OCI-LY1 (cell line): Measurements from ENCODE around the gene LIPC.

ENCODE experiments used
- H2AFZ ChIP-seq: fragments of 200-600 bp; sonication (generic), shearing (Covaris generic); 2 replicates; pipeline ENCODE4 v1.6.0; 2014; ENCODE audit warnings: antibody characterized with exemption, mild to moderate bottlenecking, low read length
- H3F3A ChIP-seq: fragments of 200-600 bp; sonication (generic), shearing (Covaris generic); 2 replicates; pipeline ENCODE4 v1.6.0; 2014; ENCODE audit warnings: mild to moderate bottlenecking, antibody characterized with exemption, low read length, moderate library complexity; ENCODE audit not compliant: insufficient read depth
- H3K27ac ChIP-seq: fragments of 200-600 bp; sonication (generic); 2 replicates; pipeline ENCODE4 v1.5.1; 2014; ENCODE audit warnings: low read length, mixed run types, mild to moderate bottlenecking, low read depth; ENCODE audit not compliant: poor library complexity, severe bottlenecking
- H3K27me3 ChIP-seq: fragments of 200-600 bp; sonication (generic); 2 replicates; pipeline ENCODE4 v1.6.0; 2014; ENCODE audit warnings: antibody characterized with exemption, mild to moderate bottlenecking, low read length, moderate library complexity; ENCODE audit not compliant: insufficient read depth
- H3K36me3 ChIP-seq: fragments of 200-600 bp; sonication (generic); 2 replicates; pipeline ENCODE4 v1.6.1; 2014; ENCODE audit warnings: mild to moderate bottlenecking, antibody characterized with exemption, low read length, moderate library complexity, mixed read lengths; ENCODE audit not compliant: insufficient read depth
- H3K4me1 ChIP-seq: fragments of 200-600 bp; sonication (generic); 2 replicates; pipeline ENCODE4 v1.5.1; 2014; ENCODE audit warnings: mild to moderate bottlenecking, low read length, moderate library complexity; ENCODE audit not compliant: insufficient read depth, severe bottlenecking
- H3K4me2 ChIP-seq: fragments of 200-600 bp; sonication (generic), shearing (Covaris generic); 2 replicates; pipeline ENCODE4 v1.6.1; 2014; ENCODE audit warnings: low read length
- H3K4me3 ChIP-seq: fragments of 200-600 bp; sonication (generic); 2 replicates; pipeline ENCODE4 v1.5.1; 2014; ENCODE audit warnings: low read length, low read depth, mild to moderate bottlenecking, mixed read lengths; ENCODE audit not compliant: poor library complexity, severe bottlenecking
- H3K79me2 ChIP-seq: fragments of 200-600 bp; shearing (Covaris generic); 2 replicates; pipeline ENCODE4 v1.6.1; 2016; ENCODE audit warnings: mixed run types, low read length, mixed read lengths; ENCODE audit not compliant: insufficient read depth
- H3K9ac ChIP-seq: fragments of 200-600 bp; sonication (generic), shearing (Covaris generic); 2 replicates; pipeline ENCODE4 v1.6.1; 2014; ENCODE audit warnings: mild to moderate bottlenecking, low read length, mixed read lengths
- H3K9me2 ChIP-seq: fragments of 200-600 bp; sonication (generic), shearing (Covaris generic); 2 replicates; pipeline ENCODE4 v1.6.1; 2014; ENCODE audit warnings: low read depth, mild to moderate bottlenecking, low read length, mixed read lengths
- H3K9me3 ChIP-seq: fragments of 200-600 bp; shearing (Covaris generic); 2 replicates; pipeline ENCODE4 v1.6.1; 2014; ENCODE audit warnings: low read length, mixed read lengths
- H4K20me1 ChIP-seq: fragments of 200-600 bp; sonication (generic), shearing (Covaris generic); 2 replicates; pipeline ENCODE4 v1.6.0; 2016; ENCODE audit warnings: mild to moderate bottlenecking, low read length; ENCODE audit not compliant: insufficient read depth
- CTCF ChIP-seq: fragments of 200-600 bp; sonication (generic), shearing (Covaris generic); IDR thresholded peaks from 2 replicates; pipeline ENCODE4 v1.5.1; 2017; ENCODE audit warnings: mild to moderate bottlenecking, antibody characterized with exemption, low read length, moderate library complexity, mixed read lengths
- EZH2 ChIP-seq: fragments of 200-600 bp; sonication (generic), shearing (Covaris generic); IDR thresholded peaks from 2 replicates; pipeline ENCODE4 v1.8.0; 2017; ENCODE audit warnings: borderline replicate concordance, mixed run types, mild to moderate bottlenecking, antibody characterized with exemption, low read length, moderate library complexity, mixed read lengths

LIPC gene

GRCh38 chr15:58474741-58475323, 43.0 kb downstream of the LIPC start:
- Histone ChIP-seq H3K4me2 (0 out of 2 replicates have a peak overlapping the region, but pooled peaks have one; percentile 13), H3K27me3 (no peaks in the 10 kb centered on the region), H3K27ac (peak overlapping the region; percentile 93), H3K36me3 (no peaks in the 10 kb centered on the region), H3K4me3 (no peak overlapping the region), H3K9me3 (no peaks in the 10 kb centered on the region), H3K9me2 (no peaks in the 10 kb centered on the region), H4K20me1 (no peaks in the 10 kb centered on the region), H3K79me2 (no peaks in the 10 kb centered on the region), H2AFZ (no peak overlapping the region), H3K9ac (peak overlapping the region; percentile 43), H3F3A (no peaks in the 10 kb centered on the region), H3K4me1 (peaks cover 76% of the 10 kb centered on the region)
- TF ChIP-seq EZH2, result no peak
- no peak for TF ChIP-seq CTCF

- Histone ChIP-seq H3K9me3 (no peaks in the 10 kb centered on the region), H2AFZ (no peak overlapping the region), H3K4me1 (peaks cover 67% of the 10 kb centered on the region), H3K4me3 (no peak overlapping the region), H3K79me2 (no peaks in the 10 kb centered on the region), H3K4me2 (peak overlapping the region; percentile 57), H3K9ac (peak overlapping the region; percentile 62), H3K9me2 (no peaks in the 10 kb centered on the region), H3K27ac (peak overlapping the region; percentile 93), H3F3A (no peaks in the 10 kb centered on the region), H4K20me1 (no peaks in the 10 kb centered on the region), H3K36me3 (no peaks in the 10 kb centered on the region), H3K27me3 (no peaks in the 10 kb centered on the region)
- TF ChIP-seq EZH2 (no peak), CTCF (no peak)
These were observed 44.1 kb downstream of the LIPC start for GRCh38 chr15:58475573-58476524.

GRCh38 chr15:58476525-58477162, 44.9 kb downstream of the LIPC start:
- peak overlapping the region; percentile 57 for H3K4me2 ChIP-seq
- no peak for TF ChIP-seq CTCF
- TF ChIP-seq EZH2, result no peak
- no peaks in the 10 kb centered on the region for H3K27me3 ChIP-seq
- H3K9ac ChIP-seq, result peak overlapping the region; percentile 62
- H3K4me3 ChIP-seq, result peak overlapping the region; percentile 25
- H3K27ac ChIP-seq, result peak overlapping the region; percentile 93
- H3K9me2 ChIP-seq, result no peaks in the 10 kb centered on the region
- no peaks in the 10 kb centered on the region for H3K36me3 ChIP-seq
- no peak overlapping the region for H2AFZ ChIP-seq
- no peaks in the 10 kb centered on the region for H3K9me3 ChIP-seq
- H3F3A ChIP-seq, result no peaks in the 10 kb centered on the region
- H3K79me2 ChIP-seq, result no peaks in the 10 kb centered on the region
- no peaks in the 10 kb centered on the region for H4K20me1 ChIP-seq
- H3K4me1 ChIP-seq, result peaks cover 63% of the 10 kb centered on the region
